GM23248 (cell line): ENCODE measurements around the gene UBL3. TPM values are rescaled to one million over a fixed set of nuclear protein-coding genes. Genes with fewer than 3 reads are reported as not detected.
A peak's percentile ranks its signal among the peaks of the same experiment; 100 is the strongest.

Experiments used
- DNase-seq: peaks from one replicate; pipeline ENCODE4 v3.0.0-alpha.2; 2015
- H2AFZ ChIP-seq: fragments of 200-600 bp; sonication (generic); 2 replicates; pipeline ENCODE4 v1.6.1; 2016; ENCODE audit warnings: antibody characterized with exemption
- H3F3A ChIP-seq: fragments of 200-600 bp; sonication (generic); 2 replicates; pipeline ENCODE4 v1.6.1; 2016; ENCODE audit warnings: mild to moderate bottlenecking, antibody characterized with exemption, mixed run types; ENCODE audit not compliant: insufficient read depth
- H3K27ac ChIP-seq: fragments of 200-600 bp; sonication (generic); 2 replicates; pipeline ENCODE4 v1.5.1; 2016; ENCODE audit warnings: mild to moderate bottlenecking
- H3K27me3 ChIP-seq: fragments of 200-600 bp; sonication (generic); replicated peaks from 2 replicates; pipeline ENCODE4 v1.6.1; 2016; ENCODE audit warnings: mild to moderate bottlenecking; ENCODE audit not compliant: insufficient read depth
- H3K36me3 ChIP-seq: fragments of 200-600 bp; sonication (generic); 2 replicates; pipeline ENCODE4 v1.6.1; 2016; ENCODE audit warnings: low read depth, mild to moderate bottlenecking
- H3K4me1 ChIP-seq: fragments of 200-600 bp; sonication (generic); 2 replicates; pipeline ENCODE4 v1.6.1; 2016; ENCODE audit warnings: mild to moderate bottlenecking; ENCODE audit not compliant: insufficient read depth
- H3K4me2 ChIP-seq: fragments of 200-600 bp; sonication (generic); one replicate; pipeline ENCODE4 v1.6.1; 2016; ENCODE audit warnings: mild to moderate bottlenecking; ENCODE audit not compliant: unreplicated experiment
- H3K4me3 ChIP-seq: fragments of 200-600 bp; sonication (generic); 2 replicates; pipeline ENCODE4 v1.5.1; 2016; ENCODE audit warnings: mild to moderate bottlenecking
- H3K79me2 ChIP-seq: fragments of 200-600 bp; sonication (generic); 2 replicates; pipeline ENCODE4 v1.6.1; 2016; ENCODE audit warnings: mild to moderate bottlenecking; ENCODE audit not compliant: insufficient read depth
- H3K9ac ChIP-seq: fragments of 200-600 bp; sonication (generic); 2 replicates; pipeline ENCODE4 v1.6.1; 2016; ENCODE audit warnings: mild to moderate bottlenecking
- H3K9me2 ChIP-seq: fragments of 200-600 bp; sonication (generic); 2 replicates; pipeline ENCODE4 v1.6.1; 2016; ENCODE audit warnings: mixed run types, mild to moderate bottlenecking, moderate library complexity; ENCODE audit not compliant: insufficient read depth
- H3K9me3 ChIP-seq: fragments of 200-600 bp; sonication (generic); one replicate; pipeline ENCODE4 v1.6.1; 2017; ENCODE audit warnings: low read depth
- H4K20me1 ChIP-seq: fragments of 200-600 bp; sonication (generic); 2 replicates; pipeline ENCODE4 v1.6.0; 2016; ENCODE audit not compliant: insufficient read depth
- EZH2 ChIP-seq: fragments of 200-600 bp; sonication (generic); IDR thresholded peaks from 2 replicates; pipeline ENCODE4 v1.6.1; 2018; ENCODE audit warnings: antibody characterized with exemption, mild to moderate bottlenecking; ENCODE audit not compliant: insufficient read depth, poor library complexity, severe bottlenecking
- EZH2phosphoT487 ChIP-seq: fragments of 200-600 bp; sonication (generic); IDR thresholded peaks from 2 replicates; pipeline ENCODE4 v1.6.1; 2018; ENCODE audit warnings: antibody characterized with exemption, moderate library complexity, mild to moderate bottlenecking, low read depth; ENCODE audit not compliant: insufficient read depth
- WGBS, 2 experiments: methylation state at CpG; one replicate each; pipeline ENCODE4 v1.1.6; 2015 to 2017; ENCODE audit warnings: low lambda C conversion rate in 2 of 2, low coverage in 1 of 2; ENCODE audit errors: missing lambda C conversion rate in 2 of 2; 5-methylcytosine and 5-hydroxymethylcytosine counted together
- in situ Hi-C: fragments of 300-500 bp; cut with MboI; formaldehyde crosslinking; loops from 2 replicates; pipeline ENCODE4 v1.15.0; 2020
- polyA plus RNA-seq: library from polyadenylated mRNA; unstranded; fragments of >200 nt; fragmentation: Nextera tagmentation; extraction: Ambion mirVana; gene quantifications from 2 replicates; pipeline ENCODE4 v1.2.1, GENCODE V29; 2016
- total RNA-seq: library from RNA; depleted of rRNA; stranded (reverse); fragments of >200 nt; shearing (Covaris generic); gene quantifications from 2 replicates; pipeline ENCODE4 v1.2.3, GENCODE V29; 2014

UBL3 gene
- total and polyA plus RNA-seq, 2 experiments from 2014 or later: 85.8 to 99.3 TPM

DNA sequence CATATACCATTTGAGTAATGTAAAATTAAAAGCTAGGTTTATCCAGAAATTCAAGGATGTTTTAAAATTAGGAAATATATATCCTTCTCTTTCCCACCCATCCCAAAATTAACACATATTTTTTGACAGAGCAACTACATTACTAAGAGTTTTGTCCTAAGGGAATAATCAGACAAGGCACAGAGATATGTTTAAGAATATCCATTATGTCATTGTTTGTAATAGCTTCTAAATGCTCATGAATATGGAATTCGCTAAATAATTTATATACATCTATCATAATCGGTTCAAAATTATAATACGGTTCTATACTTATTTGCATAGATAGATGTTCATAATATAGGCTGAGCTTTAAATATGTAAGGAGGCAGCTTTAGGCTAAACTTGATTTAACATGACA is 9.8 kb downstream of the UBL3 start:
- no peak for TF ChIP-seq EZH2phosphoT487
- no peak for TF ChIP-seq EZH2
- WGBS, 2 experiments: 18 to 22% methylated on average over 3 of the region's 3 CpGs
- Histone ChIP-seq H3F3A (peaks cover 42% of the 10 kb centered on the region; the same call in 1 of the 2 replicates), H3K9me3 (no peaks in the 10 kb centered on the region), H3K4me1 (peaks cover 68% of the 10 kb centered on the region), H3K27ac (peak overlapping the region; percentile 20), H3K9me2 (no peaks in the 10 kb centered on the region), H2AFZ (no peak overlapping the region), H3K4me2 (peak overlapping the region; percentile 53), H3K9ac (no peak overlapping the region; the same call in 1 of the 2 replicates), H3K79me2 (peaks cover 100% of the 10 kb centered on the region), H3K36me3 (no peaks in the 10 kb centered on the region), H4K20me1 (peaks cover 40% of the 10 kb centered on the region), H3K4me3 (peak overlapping the region; percentile 13; the same call in 1 of the 2 replicates), H3K27me3 (no peaks in the 10 kb centered on the region)
- in situ Hi-C loops: no loop called here
- peak; percentile 54 for DNase-seq

DNA sequence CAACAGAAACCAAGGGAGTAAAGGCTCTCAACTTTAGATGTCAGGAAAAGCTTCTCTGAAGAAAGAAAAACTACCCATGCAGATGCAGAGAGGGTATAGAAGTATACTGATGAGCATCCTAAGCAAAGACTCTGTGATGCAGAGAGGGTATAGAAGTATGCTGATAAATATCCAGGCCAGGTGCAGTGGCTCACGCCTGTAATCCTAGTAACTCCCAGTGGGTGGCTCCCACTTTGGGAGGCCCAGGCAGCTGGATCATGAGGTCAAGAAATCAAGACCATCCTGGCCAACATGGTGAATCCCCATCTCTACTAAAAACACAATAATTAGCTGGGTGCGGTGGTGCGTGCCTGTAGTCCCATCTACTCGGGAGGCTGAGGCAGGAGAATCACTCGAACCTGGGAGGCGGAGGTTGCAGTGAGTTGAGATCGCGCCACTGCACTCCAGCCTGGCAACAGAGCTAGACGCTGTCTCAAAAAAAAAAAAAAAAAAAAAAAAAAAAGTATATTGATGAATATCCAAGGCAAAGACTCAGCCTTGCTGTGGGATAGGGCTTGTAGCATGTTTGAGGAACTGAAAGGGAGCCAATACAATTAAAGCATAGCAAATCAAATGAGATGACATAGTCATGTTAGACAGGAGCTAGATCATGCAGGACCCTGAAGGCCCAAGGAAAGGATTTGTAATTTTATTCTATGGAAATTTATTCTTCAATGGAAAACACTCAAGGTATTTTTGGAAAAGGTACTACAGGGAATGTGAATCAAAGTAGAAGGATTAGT is 14.9 kb downstream of the UBL3 start:
- H3K9me3 ChIP-seq: no peaks in the 10 kb centered on the region
- H3K4me1 ChIP-seq: peaks cover 31% of the 10 kb centered on the region
- TF ChIP-seq EZH2 (no peak), EZH2phosphoT487 (no peak)
- in situ Hi-C loops: no loop called here
- no peak overlapping the region for H3K4me3 ChIP-seq
- H2AFZ ChIP-seq: no peak overlapping the region
- no peak for DNase-seq
- no peaks in the 10 kb centered on the region for H3K9me2 ChIP-seq
- H3K27me3 ChIP-seq: no peaks in the 10 kb centered on the region
- no peak overlapping the region for H3K4me2 ChIP-seq
- peaks cover 25% of the 10 kb centered on the region; the same call in 1 of the 2 replicates for H3F3A ChIP-seq
- H3K27ac ChIP-seq: no peak overlapping the region
- no peak overlapping the region for H3K9ac ChIP-seq
- peaks cover 66% of the 10 kb centered on the region for H4K20me1 ChIP-seq
- 96 to 100% methylated on average over 9 of the region's 9 CpGs for WGBS, 2 experiments
- H3K36me3 ChIP-seq: no peaks in the 10 kb centered on the region
- H3K79me2 ChIP-seq: peaks cover 99% of the 10 kb centered on the region

DNA sequence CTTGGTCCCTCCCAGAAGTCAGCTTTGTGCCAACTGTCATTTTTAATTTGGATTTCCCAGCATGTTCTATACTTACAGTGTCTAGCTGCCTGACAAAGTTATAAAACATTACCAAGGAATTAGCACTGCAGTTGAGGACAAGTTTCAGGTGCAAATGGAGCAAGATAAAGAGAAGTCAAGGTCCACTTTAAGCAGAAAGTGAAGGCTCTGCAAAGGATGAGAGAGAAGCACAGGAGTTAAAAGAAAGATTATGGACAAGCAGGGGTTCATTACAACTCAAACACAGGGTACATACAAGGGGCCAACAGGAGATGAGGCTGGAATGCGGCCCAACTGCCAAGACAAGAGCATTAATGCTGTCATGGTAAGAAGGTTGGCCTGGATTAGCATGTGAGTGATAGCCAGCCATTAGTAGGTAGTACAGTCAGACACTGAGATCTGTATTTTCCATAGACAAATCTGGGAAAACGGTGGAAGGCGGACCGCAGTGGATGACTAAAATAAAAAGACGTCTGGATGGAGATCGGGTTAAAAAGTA is 17.6 kb downstream of the UBL3 start:
- Histone ChIP-seq H3K9me2 (no peaks in the 10 kb centered on the region), H3K36me3 (peaks cover 6% of the 10 kb centered on the region; the same call in 1 of the 2 replicates), H3K79me2 (peaks cover 99% of the 10 kb centered on the region), H3K9ac (no peak overlapping the region), H4K20me1 (peaks cover 51% of the 10 kb centered on the region), H3K27me3 (no peaks in the 10 kb centered on the region), H3K9me3 (no peaks in the 10 kb centered on the region), H2AFZ (no peak overlapping the region), H3K4me3 (no peak overlapping the region), H3K4me2 (no peak overlapping the region), H3K27ac (no peak overlapping the region), H3F3A (peaks cover 9% of the 10 kb centered on the region; the same call in 1 of the 2 replicates), H3K4me1 (peaks cover 7% of the 10 kb centered on the region; the same call in 1 of the 2 replicates)
- TF ChIP-seq EZH2: no peak
- no peak for TF ChIP-seq EZH2phosphoT487
- DNase-seq: no peak
- in situ Hi-C loops: no loop called here
- WGBS, 2 experiments: 93% methylated on average over 6 of the region's 6 CpGs

DNA sequence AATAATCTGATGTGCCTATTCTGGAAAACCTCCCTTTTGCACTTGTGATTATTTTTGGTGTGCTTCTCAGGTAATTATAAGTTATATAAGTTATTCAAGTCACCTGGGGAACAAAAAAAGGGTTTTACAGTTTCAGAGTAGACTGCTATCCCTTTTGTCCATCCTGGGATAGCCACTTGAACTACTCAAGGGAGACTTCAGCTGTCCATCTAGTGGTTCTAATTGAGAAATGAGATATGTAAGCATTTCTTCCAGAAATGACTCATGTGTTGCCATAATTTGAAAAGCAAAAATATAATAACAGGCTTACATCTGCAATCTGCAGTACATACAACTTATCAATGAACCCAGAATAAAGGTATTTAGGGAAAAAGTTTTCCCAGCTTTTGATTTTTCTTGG is 20.4 kb downstream of the UBL3 start:
- peaks cover 39% of the 10 kb centered on the region for H4K20me1 ChIP-seq

More for the DNA sequence above, 20.4 kb downstream of the UBL3 start:
- Histone ChIP-seq H3K4me2 (no peak overlapping the region), H3K9me2 (no peaks in the 10 kb centered on the region), H3F3A (peaks cover 9% of the 10 kb centered on the region; the same call in 1 of the 2 replicates), H3K9me3 (no peaks in the 10 kb centered on the region), H3K27ac (no peak overlapping the region), H3K9ac (no peak overlapping the region), H3K4me1 (peaks cover 7% of the 10 kb centered on the region; the same call in 1 of the 2 replicates), H2AFZ (no peak overlapping the region), H3K4me3 (no peak overlapping the region), H3K79me2 (peaks cover 99% of the 10 kb centered on the region), H3K36me3 (peaks cover 6% of the 10 kb centered on the region; the same call in 1 of the 2 replicates), H3K27me3 (no peaks in the 10 kb centered on the region)
- no peak for TF ChIP-seq EZH2
- no peak for TF ChIP-seq EZH2phosphoT487
- no peak for DNase-seq
- in situ Hi-C loops: no loop called here
